GM18873 (cell line): ENCODE measurements around the gene MTG1.
"Not testable (repeated sequence)": the region's sequence is repeated elsewhere in the genome, so short reads cannot be mapped to it uniquely, and the experiment has no call there.

Experiments used
- ATAC-seq: cut with Tn5 transposase; IDR thresholded peaks from one replicate; pipeline ENCODE4 v1.9.1; 2021; ENCODE audit warnings: mild to moderate bottlenecking, moderate library complexity, moderate number of reproducible peaks; ENCODE audit not compliant: unreplicated experiment, low FRiP score

The MTG1 gene

GRCh38 chr10:133358162-133358924, 35.6 kb upstream of the MTG1 start:
- ATAC-seq = no peak

GRCh38 chr10:133358925-133359310, 35.0 kb upstream of the MTG1 start:
- ATAC-seq = no peak

GRCh38 chr10:133359554-133359971, 34.4 kb upstream of the MTG1 start:
- no peak for ATAC-seq

- ATAC-seq = no peak
Measured at GRCh38 chr10:133359972-133360610, 33.9 kb upstream of the MTG1 start.

GRCh38 chr10:133361227-133361626, 32.7 kb upstream of the MTG1 start:
- no peak for ATAC-seq

GRCh38 chr10:133361773-133362441, 32.0 kb upstream of the MTG1 start:
- ATAC-seq = no peak

GRCh38 chr10:133362846-133363245, 31.1 kb upstream of the MTG1 start:
- ATAC-seq = no peak

- ATAC-seq = no peak
Measured at GRCh38 chr10:133364645-133365431, 29.1 kb upstream of the MTG1 start.

- no peak for ATAC-seq
Measured at GRCh38 chr10:133365461-133366129, 28.4 kb upstream of the MTG1 start.

- no peak for ATAC-seq
Measured at GRCh38 chr10:133366130-133366478, 27.9 kb upstream of the MTG1 start.

GRCh38 chr10:133366751-133367150, 27.2 kb upstream of the MTG1 start:
- no peak for ATAC-seq

GRCh38 chr10:133367461-133367860, 26.5 kb upstream of the MTG1 start:
- not testable (repeated sequence) for ATAC-seq

GRCh38 chr10:133368153-133368552, 25.8 kb upstream of the MTG1 start:
- ATAC-seq = no peak

- no peak for ATAC-seq
Measured at GRCh38 chr10:133370030-133370786, 23.7 kb upstream of the MTG1 start.

GRCh38 chr10:133372507-133372906, 21.4 kb upstream of the MTG1 start:
- ATAC-seq = no peak

GRCh38 chr10:133373174-133374090, 20.5 kb upstream of the MTG1 start, which contains the start of gene ECHS1:
TSS of gene ECHS1 (minus strand) at chr10:133373354. CDS start at chr10:133373333, 21 bp downstream.
- peak; percentile 79 for ATAC-seq

- ATAC-seq = no peak
Measured at GRCh38 chr10:133375357-133376115, 18.4 kb upstream of the MTG1 start.

GRCh38 chr10:133376183-133376582, 17.8 kb upstream of the MTG1 start:
- not testable (repeated sequence) for ATAC-seq
